Stimulated activated effector memory CD8-positive, alpha-beta T cell treated with anti-CD3 and anti-CD28 coated beads, Interleukin-12 subunit alpha, Interleukin-12 subunit beta, amount 100 ng/mL, for 72 hours (primary cell): ENCODE measurements around the gene MAD1L1.
"Not testable (repeated sequence)": the region's sequence is repeated elsewhere in the genome, so short reads cannot be mapped to it uniquely, and the experiment has no call there.

Source experiments
- ATAC-seq: fragments of 150-1000 bp; cut with Tn5 transposase; 2 replicates; pipeline ENCODE4 v1.10.0; 2021
- DNase-seq, 2 donors: peaks; one replicate each; pipeline ENCODE4 v3.0.0; 2021 to 2022; ENCODE audit warnings: low spot score in 2 of 2
- H3K27ac Mint-ChIP-seq: one replicate; pipeline ENCODE4 v1.8.0; 2022; ENCODE audit warnings: mild to moderate bottlenecking, mixed read lengths
- H3K36me3 Mint-ChIP-seq: one replicate; pipeline ENCODE4 v1.8.0; 2022; ENCODE audit warnings: mild to moderate bottlenecking, mixed read lengths
- H3K4me1 Mint-ChIP-seq: one replicate; pipeline ENCODE4 v1.8.0; 2022; ENCODE audit warnings: mixed read lengths
- H3K4me3 Mint-ChIP-seq: one replicate; pipeline ENCODE4 v1.8.0; 2022; ENCODE audit warnings: mild to moderate bottlenecking, mixed read lengths
- H3K9me3 Mint-ChIP-seq: one replicate; pipeline ENCODE4 v1.8.0; 2022; ENCODE audit warnings: mixed read lengths

The MAD1L1 gene

DNA sequence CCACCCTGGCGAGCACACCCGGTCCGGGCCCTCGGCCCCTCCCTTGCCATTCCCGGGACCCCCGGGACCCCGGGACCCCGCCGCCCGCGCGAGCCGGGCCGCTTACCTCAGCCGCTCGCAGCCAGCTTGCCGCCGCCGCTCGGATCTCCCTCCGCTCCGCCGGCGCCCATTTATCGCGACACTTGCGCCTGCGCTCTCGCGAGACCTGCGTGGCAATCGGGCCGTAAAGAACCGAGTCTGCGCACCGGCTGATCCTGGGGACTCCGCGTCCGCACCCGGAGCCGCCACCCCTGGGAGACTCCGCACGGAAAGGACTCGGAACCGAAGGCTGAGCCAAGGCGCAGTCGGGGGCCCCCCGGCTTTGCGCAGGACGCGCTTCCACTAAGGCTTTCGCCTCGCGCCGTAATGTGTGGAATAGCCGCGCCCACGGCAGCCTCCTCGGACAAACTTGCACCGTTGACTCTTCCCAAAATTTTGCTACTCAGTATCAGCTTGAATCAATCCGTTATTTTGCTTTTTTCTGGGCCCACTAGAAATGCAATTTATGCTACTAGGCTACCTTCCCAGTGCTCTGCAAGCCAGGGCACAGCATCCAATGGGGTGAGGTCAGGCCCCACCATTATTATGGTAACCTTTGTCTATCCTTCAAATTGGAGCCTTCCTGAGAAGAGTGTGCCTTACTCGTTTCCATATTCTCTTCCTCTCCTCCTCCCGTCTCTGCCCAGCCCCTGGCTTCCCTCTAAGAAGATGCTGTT lies at the start of gene MAD1L1:
Gene MAD1L1, minus strand, starts transcription at position 180 of the 755 bp plus-strand sequence. CDS start 2,812 bp downstream, outside the sequence.
- peak; percentile 93 to 94 for DNase-seq

DNA sequence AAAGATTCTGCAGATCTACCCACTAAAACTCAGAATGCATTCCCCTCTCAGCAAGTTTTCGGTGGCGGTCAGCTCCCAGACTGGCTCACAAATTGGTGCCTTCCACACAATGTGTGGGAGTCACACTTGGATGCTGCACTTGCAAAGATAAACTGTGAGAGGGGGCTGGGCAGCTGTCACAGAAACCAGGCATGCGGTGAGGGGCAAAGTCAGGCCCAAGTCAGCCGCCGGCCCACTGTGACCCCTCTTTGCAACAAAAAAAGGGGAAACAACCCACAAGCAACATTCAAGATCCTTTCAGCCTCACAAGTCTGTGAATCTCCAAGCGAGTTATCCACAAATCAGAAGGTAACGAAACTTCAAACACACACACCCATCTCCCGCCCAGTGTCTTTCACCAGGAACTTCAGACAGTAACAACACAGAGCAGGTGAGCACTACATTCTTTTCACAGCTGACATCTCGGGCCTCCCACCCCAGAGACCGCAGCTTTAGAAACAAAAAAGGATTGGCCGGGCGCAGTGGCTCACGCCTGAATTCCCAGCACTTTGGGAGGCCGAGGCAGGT lies 49.5 kb upstream of the MAD1L1 start:
- DNase-seq (no peak), ATAC-seq (no peak)
- H3K4me3 Mint-ChIP-seq: no peak overlapping the region
- H3K4me1 Mint-ChIP-seq: no peaks in the 10 kb centered on the region
- H3K36me3 Mint-ChIP-seq: no peaks in the 10 kb centered on the region
- H3K27ac Mint-ChIP-seq: no peak overlapping the region
- H3K9me3 Mint-ChIP-seq: no peaks in the 10 kb centered on the region

More for the DNA sequence above, at the start of gene MAD1L1:
- Mint-ChIP-seq H3K4me1 (peaks cover 38% of the 10 kb centered on the region), H3K9me3 (no peaks in the 10 kb centered on the region), H3K4me3 (peak within 1 kb of the TSS; percentile 83), H3K36me3 (peaks cover 69% of the 10 kb centered on the region), H3K27ac (peak within 1 kb of the TSS; percentile 91)
- peak; percentile 94 for ATAC-seq

DNA sequence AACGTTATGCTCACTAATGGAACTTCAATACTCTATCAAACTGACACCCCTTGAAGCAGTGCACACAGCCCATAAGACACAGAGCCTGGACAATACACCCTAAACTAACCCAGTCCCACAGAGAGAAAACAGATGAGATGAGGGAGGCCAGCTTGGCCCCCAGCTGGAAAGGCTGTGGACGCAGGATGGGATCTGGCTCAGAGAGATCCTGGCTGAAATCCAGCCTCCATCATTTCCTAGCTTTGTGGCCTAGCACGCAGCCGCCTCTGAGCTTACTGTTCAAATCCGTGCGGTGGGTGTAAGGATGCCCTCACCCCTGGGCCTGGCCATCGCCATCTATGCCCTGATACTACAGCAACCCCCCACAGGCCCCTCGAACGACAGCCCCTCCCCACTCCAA lies 48.8 kb upstream of the MAD1L1 start:
- no peak overlapping the region for H3K4me3 Mint-ChIP-seq
- no peak overlapping the region for H3K27ac Mint-ChIP-seq
- no peaks in the 10 kb centered on the region for H3K9me3 Mint-ChIP-seq
- DNase-seq: no peak
- no peak for ATAC-seq
- H3K4me1 Mint-ChIP-seq: no peaks in the 10 kb centered on the region
- no peaks in the 10 kb centered on the region for H3K36me3 Mint-ChIP-seq

DNA sequence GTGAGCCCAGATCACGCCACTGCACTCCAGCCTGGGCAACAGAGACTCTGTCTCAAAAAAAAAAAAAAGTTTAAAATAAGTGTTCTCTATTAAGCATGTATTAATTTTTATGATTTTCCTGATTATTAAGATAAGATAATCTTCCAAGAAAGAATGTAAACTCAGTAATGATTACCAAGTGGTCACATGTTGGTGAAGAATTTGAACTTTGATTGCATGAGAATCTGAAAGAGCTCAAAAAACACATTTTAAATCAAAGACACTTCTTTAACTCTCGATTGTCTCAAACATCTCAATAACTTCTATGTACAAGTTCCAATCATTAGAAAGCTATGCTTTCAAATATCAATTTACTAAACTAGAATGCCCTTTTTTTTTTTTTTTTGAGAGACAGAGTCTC lies 47.7 kb upstream of the MAD1L1 start:
- H3K36me3 Mint-ChIP-seq: no peaks in the 10 kb centered on the region
- H3K27ac Mint-ChIP-seq: no peak overlapping the region
- DNase-seq (no peak), ATAC-seq (no peak)
- H3K4me3 Mint-ChIP-seq: no peak overlapping the region
- H3K9me3 Mint-ChIP-seq: no peaks in the 10 kb centered on the region
- H3K4me1 Mint-ChIP-seq: no peaks in the 10 kb centered on the region

DNA sequence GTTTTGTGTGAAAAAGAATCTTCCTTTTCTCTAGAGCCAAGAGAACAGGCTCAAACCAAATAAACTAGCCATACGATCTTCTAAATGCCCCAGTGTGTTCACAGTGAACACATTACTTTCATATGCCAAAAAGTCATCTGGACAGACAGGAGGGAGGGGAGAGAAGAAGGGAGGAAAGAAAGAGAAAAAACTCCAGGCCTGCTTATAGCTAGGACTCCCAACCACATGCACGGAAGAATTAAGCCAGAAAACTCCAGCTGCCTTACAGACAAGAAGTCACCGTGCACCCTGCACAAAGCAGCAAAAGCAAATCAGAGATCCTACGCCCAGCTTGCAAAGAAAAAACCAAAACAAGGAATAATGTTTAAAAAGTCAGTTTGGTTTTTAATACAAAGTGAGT lies 47.2 kb upstream of the MAD1L1 start:
- ATAC-seq: no peak
- Mint-ChIP-seq H3K27ac (no peak overlapping the region), H3K4me1 (no peaks in the 10 kb centered on the region), H3K36me3 (no peaks in the 10 kb centered on the region), H3K4me3 (no peak overlapping the region), H3K9me3 (no peaks in the 10 kb centered on the region)
- DNase-seq: no peak

DNA sequence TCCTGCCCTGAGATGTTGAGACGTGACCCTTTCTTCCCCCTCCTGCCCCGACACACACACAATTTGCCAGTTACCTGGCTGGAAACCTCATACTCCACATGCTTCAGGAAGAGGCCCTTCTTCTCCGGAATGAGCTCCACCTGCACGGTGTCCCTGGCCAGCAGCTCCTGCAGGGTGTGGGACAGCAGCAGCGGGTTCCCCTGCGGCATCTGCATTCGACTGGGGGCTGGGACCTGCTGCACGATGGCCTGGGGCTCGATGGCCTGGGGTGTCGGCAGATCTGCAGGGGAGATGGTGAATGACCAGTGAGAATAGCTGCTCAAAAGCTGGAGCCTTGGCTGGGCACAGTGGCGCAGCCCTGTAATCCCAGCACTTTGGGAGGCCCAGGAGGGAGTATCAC lies 45.3 kb upstream of the MAD1L1 start:
- Mint-ChIP-seq H3K36me3 (peaks cover 7% of the 10 kb centered on the region), H3K9me3 (no peaks in the 10 kb centered on the region), H3K4me3 (no peak overlapping the region), H3K27ac (no peak overlapping the region), H3K4me1 (no peaks in the 10 kb centered on the region)
- ATAC-seq (no peak), DNase-seq (no peak)

DNA sequence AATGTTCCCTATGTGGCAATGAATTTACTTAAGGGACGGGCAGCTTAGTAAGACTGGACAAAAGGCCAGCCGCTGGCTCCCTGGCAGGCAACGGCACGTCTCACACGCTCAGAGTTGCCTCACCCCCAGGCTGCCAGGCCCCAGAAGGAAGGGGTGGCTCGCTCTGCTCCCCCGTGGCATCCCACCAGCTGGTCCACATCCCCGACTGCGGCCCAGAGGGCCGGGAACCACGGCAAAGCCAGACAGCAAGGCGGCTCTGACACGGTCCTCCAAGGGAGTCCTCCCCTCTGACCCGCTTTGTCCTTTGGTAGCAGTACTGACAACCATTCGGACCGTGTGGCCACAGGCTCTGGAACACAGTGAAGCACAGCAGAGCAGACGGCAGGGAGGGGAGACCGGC lies 43.4 kb upstream of the MAD1L1 start:
- H3K4me3 Mint-ChIP-seq: no peak overlapping the region
- DNase-seq (no peak), ATAC-seq (no peak)
- peaks cover 7% of the 10 kb centered on the region for H3K36me3 Mint-ChIP-seq
- no peaks in the 10 kb centered on the region for H3K4me1 Mint-ChIP-seq
- H3K27ac Mint-ChIP-seq: no peak overlapping the region
- H3K9me3 Mint-ChIP-seq: no peaks in the 10 kb centered on the region

DNA sequence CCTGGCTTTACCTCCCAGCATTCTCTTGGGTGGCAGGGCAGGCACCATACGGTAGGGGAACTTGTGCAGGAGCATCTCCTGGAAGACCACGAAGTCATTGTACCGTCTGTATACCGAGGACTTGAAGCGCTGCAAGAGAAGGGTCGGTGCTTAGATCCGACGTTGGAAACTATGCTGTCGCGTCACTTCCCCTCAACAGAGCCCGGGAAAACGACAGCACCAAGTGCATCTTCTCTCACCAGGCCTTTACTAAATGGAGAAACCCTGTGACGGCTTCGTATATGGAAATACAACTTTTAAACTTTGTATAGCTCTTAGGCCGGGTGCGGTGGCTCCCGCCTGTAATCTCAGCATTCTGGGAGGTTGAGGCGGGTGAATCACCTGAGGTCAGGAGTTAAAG lies 42.4 kb upstream of the MAD1L1 start:
- no peak overlapping the region for H3K4me3 Mint-ChIP-seq
- DNase-seq (no peak), ATAC-seq (no peak)
- H3K9me3 Mint-ChIP-seq: no peaks in the 10 kb centered on the region
- no peaks in the 10 kb centered on the region for H3K4me1 Mint-ChIP-seq
- H3K27ac Mint-ChIP-seq: no peak overlapping the region
- H3K36me3 Mint-ChIP-seq: peaks cover 7% of the 10 kb centered on the region

DNA sequence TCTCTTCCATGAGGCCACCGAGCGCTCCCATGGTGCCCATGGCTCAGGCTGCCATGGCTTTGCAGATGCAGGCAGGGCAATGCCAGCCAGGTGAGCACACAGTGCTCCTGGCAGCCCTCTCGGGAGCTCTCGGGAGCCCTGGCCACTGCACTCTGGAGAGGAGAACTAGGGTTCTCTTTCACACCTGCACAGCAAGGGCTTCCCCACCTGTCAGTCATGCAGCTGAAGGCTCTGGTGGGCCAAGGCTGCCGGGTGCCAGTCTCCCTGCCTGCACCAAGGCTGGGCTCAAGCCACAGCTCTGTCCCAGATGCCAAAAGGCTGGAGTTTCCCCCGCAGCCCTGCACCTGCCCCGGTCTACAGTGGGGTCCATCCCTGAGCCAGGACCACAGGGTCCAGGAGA lies 41.9 kb upstream of the MAD1L1 start:
- H3K4me3 Mint-ChIP-seq: no peak overlapping the region
- ATAC-seq: no peak
- no peaks in the 10 kb centered on the region for H3K9me3 Mint-ChIP-seq
- no peak for DNase-seq
- peaks cover 7% of the 10 kb centered on the region for H3K36me3 Mint-ChIP-seq
- H3K27ac Mint-ChIP-seq: no peak overlapping the region
- H3K4me1 Mint-ChIP-seq: no peaks in the 10 kb centered on the region

DNA sequence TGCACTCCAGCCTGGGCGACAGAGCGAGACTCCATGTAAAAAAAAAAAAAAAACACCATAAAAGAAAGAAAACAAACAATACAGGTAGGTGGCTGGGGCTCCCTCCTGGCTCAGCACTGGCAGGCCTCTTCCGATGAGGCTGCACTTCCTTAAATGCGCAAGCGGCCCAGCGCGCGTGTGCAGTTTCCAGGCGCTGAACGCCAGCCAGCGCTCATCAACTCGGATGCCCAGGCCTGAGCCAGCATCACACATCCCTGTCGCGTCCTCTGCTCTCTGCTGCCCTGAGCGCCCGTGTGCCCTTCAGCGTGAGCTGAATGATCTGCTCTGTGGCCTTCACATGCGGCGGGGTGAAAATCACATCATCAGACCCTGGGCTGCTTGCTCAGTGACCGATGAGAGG lies 41.1 kb upstream of the MAD1L1 start:
- no peak overlapping the region for H3K4me3 Mint-ChIP-seq
- no peaks in the 10 kb centered on the region for H3K4me1 Mint-ChIP-seq
- H3K27ac Mint-ChIP-seq: no peak overlapping the region
- DNase-seq (no peak), ATAC-seq (no peak)
- peaks cover 7% of the 10 kb centered on the region for H3K36me3 Mint-ChIP-seq
- no peaks in the 10 kb centered on the region for H3K9me3 Mint-ChIP-seq

DNA sequence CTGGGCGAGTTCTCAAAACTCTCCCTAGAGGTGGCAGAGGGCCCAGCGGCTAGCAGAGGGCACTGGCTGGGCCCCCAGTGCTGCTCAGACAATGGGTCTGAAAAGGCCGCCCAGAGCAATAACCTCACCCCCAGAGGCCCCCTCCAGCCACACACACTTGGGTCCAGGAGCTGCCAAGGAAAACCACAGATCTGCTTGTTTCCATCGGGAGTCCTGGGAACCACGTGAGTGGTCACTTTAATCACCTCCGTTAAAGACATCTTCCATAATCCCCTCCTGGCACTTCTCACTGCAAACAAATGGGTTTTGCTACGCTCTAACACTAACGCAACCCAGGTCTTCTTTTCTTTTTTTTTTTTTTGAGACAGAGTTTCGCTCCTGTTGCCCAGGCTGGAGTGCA lies 39.3 kb upstream of the MAD1L1 start:
- no peak overlapping the region for H3K4me3 Mint-ChIP-seq
- ATAC-seq (no peak), DNase-seq (no peak)
- peaks cover 7% of the 10 kb centered on the region for H3K36me3 Mint-ChIP-seq
- no peaks in the 10 kb centered on the region for H3K4me1 Mint-ChIP-seq
- no peak overlapping the region for H3K27ac Mint-ChIP-seq
- no peaks in the 10 kb centered on the region for H3K9me3 Mint-ChIP-seq

DNA sequence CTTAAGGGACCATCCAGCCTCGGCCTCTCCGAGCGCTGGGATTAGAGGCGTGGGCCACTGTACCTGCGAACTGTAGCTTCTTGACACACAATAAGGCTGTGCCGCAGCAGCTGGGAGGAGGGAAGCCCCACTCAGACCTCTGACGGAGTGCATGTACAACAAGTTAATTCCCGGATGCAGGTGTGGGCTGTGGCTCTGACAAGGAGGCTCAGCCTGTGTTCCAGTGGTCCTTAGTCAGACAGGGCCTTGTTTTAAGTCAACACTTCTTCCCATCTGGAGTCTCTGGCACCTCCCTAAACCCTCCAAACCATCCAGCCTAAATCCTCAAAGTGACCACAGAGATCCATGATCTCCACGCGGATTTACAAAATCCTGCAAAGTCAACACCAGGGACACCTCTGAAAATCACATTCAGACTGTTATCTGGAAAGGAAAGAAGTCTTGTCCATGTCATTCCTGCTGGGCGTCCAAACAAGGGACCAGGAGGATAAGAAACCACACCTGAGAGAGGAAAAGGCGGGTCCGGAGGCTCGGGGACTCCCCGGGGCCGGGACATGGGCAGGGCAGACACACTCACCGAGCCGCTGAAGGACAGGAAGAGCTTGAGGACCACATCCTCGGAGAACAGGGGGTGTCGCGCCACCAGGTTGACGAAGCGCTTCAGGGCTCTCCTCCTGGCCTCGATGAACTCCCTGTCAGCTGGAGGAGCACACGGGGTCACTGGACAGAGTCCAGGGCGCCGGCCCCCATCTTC lies 38.7 kb upstream of the MAD1L1 start:
- no peak overlapping the region for H3K4me3 Mint-ChIP-seq
- H3K36me3 Mint-ChIP-seq: peaks cover 7% of the 10 kb centered on the region
- no peaks in the 10 kb centered on the region for H3K9me3 Mint-ChIP-seq
- DNase-seq (no peak), ATAC-seq (no peak)
- no peaks in the 10 kb centered on the region for H3K4me1 Mint-ChIP-seq
- H3K27ac Mint-ChIP-seq: no peak overlapping the region

DNA sequence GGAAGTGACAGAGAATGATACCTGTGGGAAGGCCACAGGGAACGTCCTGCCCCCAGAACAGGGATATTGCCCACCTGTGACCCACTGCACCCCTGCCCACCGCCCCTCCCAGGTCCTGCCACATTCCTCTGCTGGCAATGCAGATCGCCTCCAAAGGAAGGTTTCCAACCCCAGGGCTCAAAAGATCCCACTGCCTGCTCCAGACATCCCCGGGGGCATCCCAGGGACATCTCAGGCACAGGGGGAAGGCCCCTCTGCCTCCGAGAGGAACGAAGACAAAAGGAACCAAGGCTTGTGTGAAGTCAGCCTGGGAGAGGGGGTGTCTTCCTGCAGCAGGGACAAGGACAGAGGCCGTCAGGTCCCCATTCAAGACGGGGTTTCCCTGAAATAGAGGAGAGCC lies 37.8 kb upstream of the MAD1L1 start:
- H3K4me1 Mint-ChIP-seq: no peaks in the 10 kb centered on the region
- no peak overlapping the region for H3K27ac Mint-ChIP-seq
- no peaks in the 10 kb centered on the region for H3K9me3 Mint-ChIP-seq
- DNase-seq (no peak), ATAC-seq (no peak)
- H3K4me3 Mint-ChIP-seq: no peak overlapping the region
- H3K36me3 Mint-ChIP-seq: peaks cover 7% of the 10 kb centered on the region

DNA sequence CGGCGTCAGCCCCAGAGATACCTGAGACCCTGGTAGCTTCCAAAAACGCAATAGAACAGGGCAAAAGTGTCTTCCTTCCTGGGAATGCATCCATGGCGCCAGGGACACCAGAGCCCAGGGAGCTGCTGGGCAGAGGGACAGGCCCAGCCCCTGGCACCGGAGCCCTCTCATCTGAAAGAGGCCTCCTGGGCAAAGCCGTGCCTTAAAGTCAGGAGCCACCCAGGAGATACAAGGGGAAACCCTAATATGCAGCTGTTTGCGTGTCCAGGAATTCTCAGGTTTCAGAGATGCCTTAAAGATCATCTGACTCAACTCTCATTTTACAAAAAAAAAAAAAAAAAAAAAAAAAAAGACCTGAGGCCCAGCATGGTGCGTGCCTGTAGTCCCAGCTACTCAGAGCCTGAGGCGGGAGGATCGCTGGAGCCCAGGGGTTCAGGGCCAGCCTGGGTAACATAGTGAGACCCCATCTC lies 37.3 kb upstream of the MAD1L1 start:
- no peak overlapping the region for H3K4me3 Mint-ChIP-seq
- H3K9me3 Mint-ChIP-seq: no peaks in the 10 kb centered on the region
- H3K4me1 Mint-ChIP-seq: no peaks in the 10 kb centered on the region
- ATAC-seq (no peak), DNase-seq (no peak)
- H3K27ac Mint-ChIP-seq: no peak overlapping the region
- H3K36me3 Mint-ChIP-seq: peaks cover 7% of the 10 kb centered on the region

DNA sequence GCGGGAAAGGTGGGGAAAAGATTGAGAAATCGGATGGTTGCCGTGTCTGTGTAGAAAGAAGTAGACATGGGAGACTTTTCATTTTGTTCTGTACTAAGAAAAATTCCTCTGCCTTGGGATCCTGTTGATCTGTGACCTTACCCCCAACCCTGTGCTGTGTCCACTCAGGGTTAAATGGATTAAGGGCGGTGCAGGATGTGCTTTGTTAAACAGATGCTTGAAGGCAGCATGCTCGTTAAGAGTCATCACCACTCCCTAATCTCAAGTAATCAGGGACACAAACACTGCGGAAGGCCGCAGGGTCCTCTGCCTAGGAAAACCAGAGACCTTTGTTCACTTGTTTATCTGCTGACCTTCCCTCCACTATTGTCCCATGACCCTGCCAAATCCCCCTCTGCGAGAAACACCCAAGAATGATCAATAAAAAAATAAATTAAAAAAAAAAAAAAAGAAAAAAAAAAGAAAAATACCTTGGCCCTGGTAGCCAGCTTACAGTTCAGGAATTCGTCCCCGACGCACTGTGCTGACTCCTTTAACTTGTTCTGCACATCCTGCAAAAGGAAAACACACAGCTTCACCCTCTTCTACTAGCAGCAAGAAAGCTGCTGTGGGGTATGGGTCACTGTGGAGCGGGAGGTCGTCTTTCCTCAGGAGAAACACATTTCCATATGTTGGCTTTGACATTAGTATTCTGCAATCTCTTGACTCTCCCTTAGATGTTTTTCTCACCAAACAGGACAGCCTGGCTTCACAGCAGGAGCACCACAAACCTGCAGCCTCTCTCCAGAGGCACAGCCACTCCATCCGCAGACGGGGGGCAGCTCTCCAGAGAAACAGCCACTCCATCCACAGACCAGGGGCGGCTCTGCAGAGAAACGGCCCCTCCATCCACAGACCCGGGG lies 36.6 kb upstream of the MAD1L1 start:
- not testable (repeated sequence) for H3K9me3 Mint-ChIP-seq, H3K27ac Mint-ChIP-seq, H3K4me3 Mint-ChIP-seq, H3K4me1 Mint-ChIP-seq, H3K36me3 Mint-ChIP-seq, ATAC-seq, DNase-seq
